ENCODE measurements around the gene TLNRD1.

GRCh38 chr15:80967451-80967850, 33.3 kb upstream of the TLNRD1 start:
- no peak for TF ChIP-seq POLR2A (IDR thresholded peaks at IDR 0.05)
- no peak for TF ChIP-seq CTCF (IDR thresholded peaks at IDR 0.05)

Data from thyroid gland (tissue), 4 donors.